ENCODE data around the gene FAM193B.

The FAM193B gene

DNA sequence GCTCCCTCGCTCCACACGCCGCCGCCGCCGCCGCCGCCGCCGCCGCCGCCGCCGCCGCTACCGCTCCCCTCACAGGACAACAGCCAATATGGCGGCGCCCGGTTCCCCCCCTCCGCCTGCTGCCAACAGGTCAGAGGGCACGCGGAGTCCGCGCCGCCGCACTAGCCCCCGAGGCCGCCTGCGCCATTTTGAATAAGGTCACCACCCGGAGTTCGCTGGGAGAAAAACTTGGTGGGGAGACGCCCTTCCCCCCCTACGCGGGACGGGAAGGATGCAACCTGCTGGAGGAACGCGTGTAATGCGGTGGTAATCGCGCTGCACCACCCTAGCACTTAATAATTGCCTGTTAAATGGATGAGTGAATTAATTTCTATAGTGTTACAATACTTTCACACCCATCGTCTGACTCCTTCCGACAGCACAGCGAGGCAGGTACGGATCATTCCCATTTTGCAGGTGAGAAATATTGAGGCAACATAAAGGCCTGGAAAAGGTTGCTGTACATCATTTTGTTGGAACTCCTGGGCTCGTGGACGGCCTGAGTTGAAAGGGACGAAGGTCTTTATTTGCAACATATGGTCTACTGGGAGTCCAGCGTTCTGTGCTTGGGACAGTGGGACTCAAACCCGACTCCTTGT is at the start of gene FAM193B:
Gene FAM193B, minus strand, starts transcription at position 90 of the 638 bp plus-strand sequence. CDS start 105 bp downstream, outside the sequence.
- TF ChIP-seq GATA3 (IDR thresholded peaks at IDR 0.05; ENCODE audit: low read depth, low read length) (no peak), GATA2 (IDR thresholded peaks at IDR 0.05; ENCODE audit: low read depth, low read length) (no peak)

DNA sequence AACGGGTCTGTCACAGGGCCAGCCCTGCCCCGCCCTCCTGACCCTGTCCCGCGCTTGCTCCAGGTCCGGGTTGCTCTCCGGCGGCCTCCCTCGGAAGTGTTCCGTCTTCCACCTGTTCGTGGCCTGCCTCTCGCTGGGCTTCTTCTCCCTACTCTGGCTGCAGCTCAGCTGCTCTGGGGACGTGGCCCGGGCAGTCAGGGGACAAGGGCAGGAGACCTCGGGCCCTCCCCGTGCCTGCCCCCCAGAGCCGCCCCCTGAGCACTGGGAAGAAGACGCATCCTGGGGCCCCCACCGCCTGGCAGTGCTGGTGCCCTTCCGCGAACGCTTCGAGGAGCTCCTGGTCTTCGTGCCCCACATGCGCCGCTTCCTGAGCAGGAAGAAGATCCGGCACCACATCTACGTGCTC is 49.8 kb upstream of the FAM193B start:
- no peak for TF ChIP-seq GATA2 (IDR thresholded peaks at IDR 0.05; ENCODE audit: low read depth, low read length)
- TF ChIP-seq GATA3 (IDR thresholded peaks at IDR 0.05; ENCODE audit: low read depth, low read length) = no peak

GRCh38 chr5:177603631-177604030 is 49.3 kb upstream of the FAM193B start:
- TF ChIP-seq GATA2 (IDR thresholded peaks at IDR 0.05; ENCODE audit: low read depth, low read length) = no peak
- no peak for TF ChIP-seq GATA3 (IDR thresholded peaks at IDR 0.05; ENCODE audit: low read depth, low read length)

- no peak for TF ChIP-seq GATA2 (IDR thresholded peaks at IDR 0.05; ENCODE audit: low read depth, low read length)
- no peak for TF ChIP-seq GATA3 (IDR thresholded peaks at IDR 0.05; ENCODE audit: low read depth, low read length)
These were observed 48.1 kb upstream of the FAM193B start for GRCh38 chr5:177602458-177602830.

GRCh38 chr5:177601577-177602457 is 47.5 kb upstream of the FAM193B start:
- TF ChIP-seq GATA2 (IDR thresholded peaks at IDR 0.05; ENCODE audit: low read depth, low read length) = no peak
- no peak for TF ChIP-seq GATA3 (IDR thresholded peaks at IDR 0.05; ENCODE audit: low read depth, low read length)

- TF ChIP-seq GATA2 (IDR thresholded peaks at IDR 0.05; ENCODE audit: low read depth, low read length) = no peak
- TF ChIP-seq GATA3 (IDR thresholded peaks at IDR 0.05; ENCODE audit: low read depth, low read length) = no peak
These were observed 46.8 kb upstream of the FAM193B start for GRCh38 chr5:177601126-177601525.

DNA sequence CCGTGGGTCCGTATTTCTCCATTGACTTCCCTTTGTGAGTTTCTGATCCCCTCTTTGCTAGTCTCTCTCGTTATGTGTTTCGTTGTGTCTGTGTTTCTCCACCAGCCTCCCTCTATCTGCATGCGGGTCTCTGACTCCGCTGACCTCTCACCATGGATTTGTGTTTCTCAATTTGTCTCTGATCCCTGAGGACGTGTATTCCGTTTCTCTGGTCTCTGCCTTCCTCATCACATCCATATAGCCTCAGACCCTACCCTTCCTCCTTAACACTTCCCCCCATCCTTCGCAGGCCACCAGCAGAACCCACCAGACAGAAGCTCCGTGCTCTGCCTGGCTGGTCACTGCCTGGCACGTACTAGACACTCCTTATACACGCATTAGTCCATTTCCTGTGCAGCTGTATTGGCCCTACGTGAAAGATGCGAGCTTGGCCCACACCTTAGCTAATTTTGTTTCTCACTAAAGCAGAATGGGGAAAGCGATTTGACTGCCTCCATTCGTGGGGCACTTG is 46.2 kb upstream of the FAM193B start:
- no peak for TF ChIP-seq GATA3 (IDR thresholded peaks at IDR 0.05; ENCODE audit: low read depth, low read length)
- no peak for TF ChIP-seq GATA2 (IDR thresholded peaks at IDR 0.05; ENCODE audit: low read depth, low read length)

DNA sequence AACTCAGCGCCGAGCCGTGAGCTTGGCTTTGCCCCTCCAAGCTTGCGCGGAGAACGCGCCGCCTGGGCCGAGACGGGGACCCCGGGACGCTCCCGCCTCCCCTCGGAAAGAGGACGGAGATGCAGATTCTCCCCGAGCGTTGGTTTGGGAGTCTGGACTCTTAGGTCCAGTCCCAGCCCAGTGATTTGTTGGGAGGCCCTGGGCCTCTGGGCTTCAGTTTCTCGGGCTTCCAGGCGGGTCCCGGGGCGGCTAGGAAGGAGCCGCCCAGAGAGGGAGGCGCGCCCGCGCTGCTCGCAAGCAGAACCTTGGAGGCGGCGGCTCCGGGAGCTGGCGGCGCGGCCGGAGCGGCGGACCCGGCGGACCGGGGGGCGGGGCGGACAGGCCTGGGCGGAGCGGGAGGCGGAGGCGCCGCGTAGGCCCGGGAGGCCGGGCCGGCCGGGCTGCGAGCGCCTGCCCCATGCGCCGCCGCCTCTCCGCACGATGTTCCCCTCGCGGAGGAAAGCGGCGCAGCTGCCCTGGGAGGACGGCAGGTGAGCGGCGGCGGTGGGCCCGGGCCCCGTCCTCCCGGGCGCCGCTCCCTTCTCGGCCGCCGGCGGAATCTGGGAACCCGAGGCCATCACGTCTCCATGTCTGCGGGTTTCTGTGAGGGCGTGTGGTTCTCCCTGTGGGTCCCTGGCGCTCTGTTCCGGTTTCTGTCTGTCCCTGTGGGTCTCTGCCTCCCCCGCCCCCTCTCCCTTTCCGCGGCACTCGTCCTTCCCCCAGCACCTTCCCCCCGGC is 45.6 kb upstream of the FAM193B start, which contains the start of gene B4GALT7:
Gene B4GALT7, plus strand, starts transcription at position 402 of the 777 bp plus-strand sequence. Its CDS starts 79 bp downstream, at position 481.
- no peak for TF ChIP-seq GATA3 (IDR thresholded peaks at IDR 0.05; ENCODE audit: low read depth, low read length)
- TF ChIP-seq GATA2 (IDR thresholded peaks at IDR 0.05; ENCODE audit: low read depth, low read length) = no peak

- TF ChIP-seq GATA3 (IDR thresholded peaks at IDR 0.05; ENCODE audit: low read depth, low read length) (no peak), GATA2 (IDR thresholded peaks at IDR 0.05; ENCODE audit: low read depth, low read length) (no peak)
These were observed 44.1 kb upstream of the FAM193B start for GRCh38 chr5:177598477-177598876.

DNA sequence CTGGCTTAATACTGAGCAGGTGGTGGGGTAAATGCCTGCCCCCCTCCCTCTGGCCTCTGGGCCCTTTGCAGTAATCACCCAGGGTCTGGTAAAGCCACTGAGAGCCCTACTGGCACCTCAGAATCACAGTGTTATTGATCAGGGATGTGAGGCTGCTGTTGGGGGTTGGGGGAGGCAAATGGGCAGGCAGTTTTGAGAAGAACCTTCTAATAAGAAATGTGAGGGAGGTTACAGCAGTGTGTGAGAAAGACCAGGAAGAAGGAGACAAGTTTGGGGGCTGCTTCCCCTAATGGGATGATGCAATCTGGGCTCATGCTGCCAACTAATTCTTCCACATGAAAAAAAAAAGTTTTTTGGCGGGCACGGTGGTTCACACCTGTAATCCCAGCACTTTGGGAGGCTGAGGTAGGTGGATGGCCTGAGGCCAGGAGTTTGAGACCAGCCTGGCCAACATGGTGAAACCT is 42.4 kb upstream of the FAM193B start:
- no peak for TF ChIP-seq GATA2 (IDR thresholded peaks at IDR 0.05; ENCODE audit: low read depth, low read length)
- TF ChIP-seq GATA3 (IDR thresholded peaks at IDR 0.05; ENCODE audit: low read depth, low read length) = no peak

DNA sequence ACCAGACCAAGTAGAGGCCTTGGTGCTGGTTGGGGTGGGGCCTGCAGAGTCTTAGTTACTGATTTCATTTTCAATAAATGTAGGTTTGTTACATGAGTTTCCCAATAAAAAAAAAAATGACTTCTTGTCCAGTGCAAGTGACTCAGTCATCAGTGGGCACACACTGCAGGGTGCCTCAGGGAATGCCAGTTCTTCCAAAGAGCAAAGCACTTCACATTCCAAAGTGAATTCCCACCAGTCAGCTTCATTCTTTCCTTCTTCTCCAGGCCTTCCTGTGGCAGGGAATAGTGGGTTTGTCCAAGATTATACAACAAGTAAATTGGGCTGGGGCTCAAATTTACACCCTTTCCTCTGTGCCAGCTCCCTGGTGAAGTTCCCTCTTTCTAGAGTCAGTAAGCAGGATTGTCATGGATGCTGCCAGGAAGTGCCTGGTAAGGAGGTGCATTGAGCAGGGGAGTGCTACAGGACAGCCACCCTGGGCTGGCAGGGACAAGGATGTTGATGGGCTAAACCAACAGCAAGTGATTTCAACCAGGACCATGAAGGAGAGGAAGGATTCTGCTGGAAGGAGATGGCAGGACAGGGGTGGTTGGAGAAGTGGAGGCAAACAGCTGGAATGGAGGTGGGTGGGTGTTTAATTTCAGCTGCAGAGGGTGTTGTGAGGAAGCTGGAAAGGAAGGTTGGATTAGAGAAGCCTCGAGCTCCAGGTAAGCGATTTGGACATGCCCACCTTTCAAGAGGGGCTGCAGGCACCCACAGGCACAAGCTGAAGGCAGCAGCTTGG is 41.8 kb upstream of the FAM193B start:
- TF ChIP-seq GATA3 (IDR thresholded peaks at IDR 0.05; ENCODE audit: low read depth, low read length) (no peak), GATA2 (IDR thresholded peaks at IDR 0.05; ENCODE audit: low read depth, low read length) (no peak)

DNA sequence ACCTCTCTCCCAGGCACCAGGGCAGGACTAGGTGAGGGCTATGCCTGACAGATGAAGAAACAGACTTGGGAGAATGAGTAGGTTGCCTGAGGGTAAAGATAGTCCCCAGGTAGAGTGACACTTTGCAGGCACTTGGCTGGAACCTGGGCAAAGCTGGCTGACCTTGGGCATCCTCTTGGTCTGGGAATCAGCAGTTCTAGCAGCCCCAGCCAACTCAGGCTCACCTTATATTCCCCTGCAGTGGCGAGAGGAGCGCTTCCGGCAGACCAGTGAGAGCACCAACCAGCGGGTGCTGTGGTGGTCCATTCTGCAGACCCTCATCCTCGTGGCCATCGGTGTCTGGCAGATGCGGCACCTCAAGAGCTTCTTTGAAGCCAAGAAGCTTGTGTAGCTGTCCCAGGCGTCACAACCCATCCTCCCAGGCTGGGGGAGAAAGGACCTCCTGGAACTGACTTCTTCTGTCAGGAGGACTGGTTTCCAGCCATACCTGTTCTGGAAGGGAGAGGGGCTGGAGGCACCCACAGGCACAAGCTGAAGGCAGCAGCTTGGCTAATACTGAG is 40.7 kb upstream of the FAM193B start:
- TF ChIP-seq GATA2 (IDR thresholded peaks at IDR 0.05; ENCODE audit: low read depth, low read length) (no peak), GATA3 (IDR thresholded peaks at IDR 0.05; ENCODE audit: low read depth, low read length) (no peak)

DNA sequence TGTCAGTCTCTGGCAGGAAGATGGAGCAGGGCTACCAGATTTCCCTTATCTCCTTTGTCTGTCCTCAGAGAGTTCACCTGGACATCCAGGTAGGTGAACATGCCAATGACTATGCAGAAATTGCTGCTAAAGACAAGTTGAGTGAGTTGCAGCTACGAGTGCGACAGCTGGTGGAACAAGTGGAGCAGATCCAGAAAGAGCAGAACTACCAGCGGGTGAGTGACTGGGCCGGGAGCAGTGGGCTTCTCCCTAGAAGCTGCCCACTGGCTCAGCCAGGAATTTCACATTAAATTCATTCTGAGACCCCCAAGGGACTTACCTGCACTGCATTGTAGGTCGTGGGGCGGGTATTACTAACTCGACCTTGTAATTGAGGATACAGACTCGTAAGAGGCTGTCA is 39.7 kb upstream of the FAM193B start:
- no peak for TF ChIP-seq GATA2 (IDR thresholded peaks at IDR 0.05; ENCODE audit: low read depth, low read length)
- no peak for TF ChIP-seq GATA3 (IDR thresholded peaks at IDR 0.05; ENCODE audit: low read depth, low read length)
